ENCODE data around the gene GPC5. TPM values are rescaled to one million over a fixed set of nuclear protein-coding genes. Genes with fewer than 3 reads are reported as not detected.

Gene GPC5
- total and polyA plus RNA-seq, 2 of the 8 experiments (the other 6 are each of a cell fraction or from before 2014, with no cell fraction given) = 0.20 to 0.39 TPM

- TF ChIP-seq CHD7 (IDR thresholded peaks at IDR 0.05; ENCODE audit: insufficient replicate concordance, low read length) = no peak
- no peak for TF ChIP-seq BRCA1 (IDR thresholded peaks at IDR 0.05; ENCODE audit: low read depth, low read length)
- TF ChIP-seq SP2 (IDR thresholded peaks at IDR 0.05; ENCODE audit: low read length) = no peak
- TF ChIP-seq JUN (IDR thresholded peaks at IDR 0.05; ENCODE audit: low read depth, low read length) = no peak
- TF ChIP-seq SAP30 (IDR thresholded peaks at IDR 0.05; ENCODE audit: insufficient read depth, insufficient replicate concordance, low read length) = no peak
- no peak for TF ChIP-seq SIX5 (IDR thresholded peaks at IDR 0.05; ENCODE audit: low read depth, low read length)
- no peak for TF ChIP-seq ASH2L (IDR thresholded peaks at IDR 0.05; ENCODE audit: low read length)
- TF ChIP-seq POLR2AphosphoS5 (IDR thresholded peaks at IDR 0.05; ENCODE audit: low read depth, low read length) = no peak
- TF ChIP-seq POLR2A (IDR thresholded peaks at IDR 0.05; ENCODE audit: control extremely low read depth in 1 of 2, low read depth in 2 of 2, low read length in 2 of 2) = no peak
- TF ChIP-seq CBX8 (IDR thresholded peaks at IDR 0.05; ENCODE audit: borderline replicate concordance, low read depth, low read length) = no peak
- TF ChIP-seq TCF12 (IDR thresholded peaks at IDR 0.05; ENCODE audit: low read depth, low read length) = no peak
- no peak for TF ChIP-seq CHD1 (IDR thresholded peaks at IDR 0.05; ENCODE audit: low read depth, low read length)
- TF ChIP-seq USF2 (IDR thresholded peaks at IDR 0.05; ENCODE audit: low read length) = no peak
Measured at GRCh38 chr13:91745967-91746366, 347.5 kb downstream of the GPC5 start (continued).

Data from H1 (cell line).